ENCODE data around the gene CTNNA2. TPM values are rescaled to one million over a fixed set of nuclear protein-coding genes. Genes with fewer than 3 reads are reported as not detected.
"Not testable (repeated sequence)": the region's sequence is repeated elsewhere in the genome, so short reads cannot be mapped to it uniquely, and the experiment has no call there.

CTNNA2 gene
- total RNA-seq, 1 donor from 2014 or later: not detected

DNA sequence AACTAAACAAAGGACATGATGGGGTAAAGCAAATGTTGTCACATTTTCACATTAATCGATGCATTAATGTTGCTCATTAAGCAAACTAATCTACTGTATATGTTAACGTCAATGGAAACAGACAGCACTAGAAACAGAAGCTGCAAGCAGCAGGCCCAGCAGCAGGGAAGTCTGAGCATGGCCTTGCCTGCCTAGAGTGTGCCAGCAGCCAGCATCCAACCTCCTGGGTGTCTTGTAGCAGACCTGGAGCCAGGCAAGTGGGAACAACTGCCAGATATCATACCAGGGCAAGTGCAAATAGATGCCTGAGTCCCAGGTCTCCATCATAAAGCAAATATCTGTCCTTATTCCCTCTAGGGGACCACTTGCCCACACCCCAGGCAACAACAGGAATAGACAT, 472.7 kb downstream of the CTNNA2 start:
- no peak for ATAC-seq

DNA sequence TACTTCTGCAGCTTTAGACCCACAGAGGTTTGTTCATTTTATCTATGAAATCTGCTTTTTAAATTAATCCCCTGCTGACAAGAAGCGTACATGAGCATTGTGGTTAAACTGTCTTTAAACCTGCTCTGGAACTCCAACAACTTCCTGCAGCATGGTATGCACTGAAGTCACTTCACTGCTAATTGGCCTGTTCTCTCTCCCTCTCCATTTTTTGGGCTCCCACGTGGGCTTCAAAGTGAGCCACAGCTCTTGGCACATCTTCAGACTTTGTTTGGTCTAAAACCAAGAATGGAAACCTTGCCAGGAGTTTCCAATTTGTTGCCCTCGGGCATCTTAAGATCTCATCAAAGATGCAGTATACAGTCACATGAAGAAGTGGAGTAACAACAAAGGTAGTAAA, 480.3 kb downstream of the CTNNA2 start:
- ATAC-seq: no peak

DNA sequence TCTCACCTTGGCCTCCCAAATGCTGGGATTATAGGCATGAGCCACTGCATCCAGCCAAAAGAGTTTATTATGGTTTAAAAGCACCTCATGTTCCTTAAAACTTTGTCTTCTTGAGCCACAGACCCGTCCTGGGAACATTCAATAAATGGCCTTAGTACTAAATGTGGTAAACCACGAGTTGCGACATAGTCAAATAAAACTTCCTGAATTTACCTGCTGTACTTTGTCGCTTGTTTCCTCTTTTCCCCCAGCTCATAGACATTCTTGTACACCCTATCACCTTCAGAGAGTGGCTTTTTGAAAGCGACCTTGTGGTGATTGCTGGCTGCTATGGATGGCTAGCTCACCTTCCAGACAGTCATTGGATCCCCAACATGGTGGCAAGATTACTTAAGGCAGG, 481.3 kb downstream of the CTNNA2 start:
- ATAC-seq: no peak

DNA sequence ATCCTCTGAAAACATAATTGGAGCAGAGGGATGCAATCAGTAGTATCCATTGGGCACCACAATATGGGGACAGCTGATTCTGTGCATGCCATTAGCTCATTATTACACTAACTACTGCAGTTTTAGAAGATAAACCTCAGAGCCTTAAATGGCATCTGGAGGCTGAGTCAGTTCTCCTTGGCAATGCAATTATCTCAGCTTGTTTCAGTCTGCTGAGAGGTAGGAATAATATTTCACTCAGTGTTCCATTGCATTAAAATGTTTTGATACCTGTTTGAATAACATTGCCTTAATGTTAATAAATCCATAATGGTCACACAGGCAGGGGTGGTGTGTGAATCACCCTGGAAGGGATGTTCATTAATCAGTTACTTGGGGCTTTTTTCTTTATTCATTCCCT, 482.1 kb downstream of the CTNNA2 start:
- ATAC-seq: no peak

DNA sequence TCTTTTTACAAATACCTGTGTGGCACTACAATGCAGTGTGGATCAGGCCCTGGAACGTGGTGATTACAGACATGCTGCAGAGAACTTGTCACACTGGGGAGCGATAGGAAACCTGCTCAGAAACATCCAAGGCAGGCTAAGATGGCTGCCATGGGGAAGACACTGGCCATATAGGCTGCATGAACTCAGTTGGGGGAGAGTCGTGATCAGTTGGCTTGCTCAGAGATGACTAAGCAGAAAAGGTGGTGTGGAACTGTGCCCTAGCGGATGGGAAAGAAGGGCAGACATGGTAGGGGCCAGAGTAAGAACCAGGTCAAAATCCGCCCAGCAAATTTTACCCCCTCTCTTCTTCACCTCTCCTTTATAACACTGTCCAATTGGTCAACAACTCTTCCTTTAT, 483.9 kb downstream of the CTNNA2 start:
- no peak for ATAC-seq

DNA sequence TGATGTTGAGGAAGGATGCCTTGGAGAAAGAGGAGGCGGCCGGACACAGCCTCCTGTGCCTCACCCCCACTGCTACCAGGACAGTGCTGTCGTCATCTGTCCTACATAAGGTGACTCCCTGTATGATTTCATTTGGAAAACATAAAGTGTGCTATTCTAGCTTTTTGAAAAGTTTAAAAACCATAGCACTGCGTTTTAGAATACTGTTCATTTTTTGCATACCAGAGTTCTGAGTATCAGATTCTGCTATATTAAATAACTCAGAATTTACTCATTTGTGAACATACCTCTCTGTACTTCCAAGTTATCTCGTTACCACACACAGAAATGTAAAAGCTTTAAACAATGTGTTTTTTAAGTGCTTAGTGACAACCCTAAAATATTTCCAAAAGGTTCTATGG, 488.9 kb downstream of the CTNNA2 start:
- ATAC-seq: no peak

DNA sequence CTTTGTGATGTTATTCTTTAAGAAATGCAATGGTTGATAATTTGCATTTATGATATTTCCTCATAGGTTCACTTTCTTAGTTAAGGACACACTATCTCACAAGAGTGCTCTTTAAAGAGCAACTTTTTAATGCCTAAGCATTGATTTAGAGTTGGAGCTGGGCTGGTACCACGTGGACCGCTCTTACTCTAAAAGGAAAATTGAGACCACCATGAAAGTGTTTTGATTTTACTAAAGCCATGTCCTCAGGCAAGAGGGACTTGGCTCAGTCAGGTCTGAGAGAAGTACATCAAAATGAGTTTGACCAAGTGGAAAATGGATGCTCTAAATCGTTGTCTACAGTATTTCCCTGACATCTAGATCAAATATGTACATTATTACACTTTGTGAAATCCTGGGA, 489.3 kb downstream of the CTNNA2 start:
- no peak for ATAC-seq

DNA sequence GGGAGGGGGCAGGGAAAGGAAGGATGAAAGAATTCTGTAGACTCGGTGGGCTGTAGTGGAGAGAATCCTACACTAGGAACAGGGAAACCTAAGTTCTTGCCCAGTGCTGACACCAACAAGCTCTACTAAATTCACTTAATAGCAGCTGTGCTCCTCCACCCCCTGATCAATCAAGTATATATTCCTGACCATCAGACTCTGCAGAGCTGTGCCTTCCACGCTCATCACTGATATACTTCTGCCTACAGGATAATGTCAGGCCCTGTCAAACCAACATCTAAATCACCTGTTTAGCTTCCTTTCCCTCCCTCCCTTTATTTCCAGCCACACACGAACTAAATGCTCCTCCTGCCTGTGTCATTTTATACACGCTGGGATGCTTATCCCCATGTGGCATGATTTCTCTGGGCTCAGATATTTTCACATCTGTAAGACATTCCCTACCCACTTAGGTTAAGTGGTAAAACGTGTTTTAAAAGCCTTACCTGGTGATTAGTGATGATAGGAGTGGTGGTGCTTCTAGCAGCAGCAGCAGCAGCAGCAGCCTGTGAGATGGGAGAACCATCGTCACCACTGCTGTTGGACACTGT, 489.8 kb downstream of the CTNNA2 start:
- ATAC-seq: no peak

DNA sequence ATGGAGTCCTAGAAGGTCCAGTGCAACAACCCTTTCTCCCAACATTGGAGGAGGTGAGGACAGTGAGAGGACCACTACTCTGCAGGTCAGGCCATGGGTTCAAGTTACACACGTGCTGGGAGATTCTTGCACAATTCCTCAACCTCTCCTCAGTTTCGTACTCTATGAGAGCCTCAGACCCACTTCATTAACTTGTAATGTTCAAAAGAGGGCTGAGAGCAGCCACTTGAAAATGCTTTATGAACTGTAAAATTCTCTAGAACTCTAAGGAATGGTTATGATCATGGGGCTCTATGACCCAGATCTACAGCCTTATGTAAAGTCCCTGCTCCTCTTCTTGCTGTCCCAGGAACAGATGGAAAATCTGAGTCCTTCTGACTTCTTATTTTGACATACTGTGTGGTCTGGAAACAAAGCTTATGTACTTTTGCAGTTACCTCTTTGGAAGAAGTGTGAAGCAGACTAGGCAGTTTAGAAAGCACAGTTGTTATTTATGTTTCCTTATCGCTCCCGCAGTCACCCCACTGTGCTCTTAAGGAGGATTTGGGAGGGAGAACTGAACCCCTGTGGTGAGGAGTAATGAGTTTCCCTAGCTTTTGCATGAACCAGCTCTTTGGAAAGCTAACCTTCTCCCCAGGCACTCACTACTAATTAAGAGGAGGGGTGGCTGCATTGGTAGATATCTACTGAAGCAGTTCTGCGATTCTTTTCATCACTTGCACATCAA, 495.1 kb downstream of the CTNNA2 start:
- ATAC-seq: no peak

DNA sequence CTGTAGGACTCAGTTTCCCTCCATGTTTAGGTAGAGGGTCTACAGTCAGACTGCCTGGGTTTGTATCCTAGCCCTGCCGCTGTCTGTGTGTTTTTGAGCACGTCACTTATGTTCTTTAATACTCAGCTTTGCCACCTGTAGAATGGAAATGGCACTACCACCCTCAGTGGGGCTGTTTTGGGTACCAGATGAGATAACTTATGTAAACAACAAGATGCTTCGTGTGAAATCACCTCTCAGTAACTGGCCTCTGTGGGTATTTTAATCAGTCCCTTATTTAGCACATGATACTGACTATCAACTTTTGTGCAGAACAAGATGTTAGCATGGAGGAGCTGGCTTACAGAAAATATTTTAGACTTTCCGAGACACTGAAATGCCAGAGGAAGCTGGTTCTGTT, 495.7 kb downstream of the CTNNA2 start:
- ATAC-seq: no peak

DNA sequence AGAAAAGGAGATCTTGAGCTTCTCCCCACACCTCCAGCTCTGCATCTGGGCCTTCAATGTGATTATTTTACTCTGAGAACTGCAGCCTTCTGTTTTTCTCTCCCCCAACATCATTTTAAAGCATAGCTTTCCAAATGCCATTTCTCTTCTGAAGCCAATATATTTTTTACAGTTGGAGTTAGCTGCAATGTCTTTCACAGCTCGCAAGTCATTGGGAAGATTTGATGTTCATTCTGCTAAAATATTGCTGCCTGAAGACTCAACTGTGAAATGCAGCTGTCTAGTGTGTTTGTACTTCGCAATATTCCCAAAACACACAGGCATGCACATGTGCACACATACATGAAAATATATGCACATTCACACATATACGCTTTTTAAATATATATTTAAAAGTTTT, 496.4 kb downstream of the CTNNA2 start:
- ATAC-seq: no peak

DNA sequence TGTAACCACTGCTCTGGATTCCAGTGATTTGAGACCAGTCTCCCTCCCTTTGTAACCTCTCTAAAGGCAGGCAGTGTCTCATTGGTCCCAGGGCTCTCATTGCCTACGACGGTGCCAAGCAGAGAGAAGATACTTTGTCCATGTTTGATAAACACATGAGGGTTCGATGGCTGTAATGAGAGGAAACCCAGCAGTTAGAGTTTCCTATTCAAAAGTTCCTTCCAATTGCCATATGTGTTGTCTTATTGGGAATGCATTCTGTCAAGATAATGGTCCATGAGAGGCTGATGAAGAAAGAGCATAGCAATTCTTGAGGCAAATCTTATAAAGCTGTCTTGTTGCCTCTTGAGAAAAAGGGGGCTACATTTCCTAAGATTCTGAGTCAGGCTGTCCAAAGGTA, 499.2 kb downstream of the CTNNA2 start:
- ATAC-seq: no peak

DNA sequence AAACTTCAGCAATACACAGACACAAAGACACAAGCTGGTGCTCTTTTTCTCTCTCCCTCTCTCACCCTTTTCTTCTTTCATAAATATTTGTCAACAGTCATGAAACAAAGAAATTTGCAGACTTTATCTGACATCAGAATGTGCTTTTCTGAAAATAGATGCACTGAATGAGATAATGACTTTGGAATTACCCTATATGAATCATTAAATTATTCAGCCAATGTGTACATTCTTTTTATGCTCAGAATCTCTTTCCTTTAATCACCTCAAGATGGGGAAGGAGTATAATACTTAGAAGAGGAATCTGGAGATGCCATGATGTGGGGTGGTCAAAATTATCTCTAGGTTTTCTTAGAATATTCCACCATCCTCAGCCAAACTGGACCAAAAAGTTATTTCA, 501.8 kb downstream of the CTNNA2 start:
- ATAC-seq: no peak

DNA sequence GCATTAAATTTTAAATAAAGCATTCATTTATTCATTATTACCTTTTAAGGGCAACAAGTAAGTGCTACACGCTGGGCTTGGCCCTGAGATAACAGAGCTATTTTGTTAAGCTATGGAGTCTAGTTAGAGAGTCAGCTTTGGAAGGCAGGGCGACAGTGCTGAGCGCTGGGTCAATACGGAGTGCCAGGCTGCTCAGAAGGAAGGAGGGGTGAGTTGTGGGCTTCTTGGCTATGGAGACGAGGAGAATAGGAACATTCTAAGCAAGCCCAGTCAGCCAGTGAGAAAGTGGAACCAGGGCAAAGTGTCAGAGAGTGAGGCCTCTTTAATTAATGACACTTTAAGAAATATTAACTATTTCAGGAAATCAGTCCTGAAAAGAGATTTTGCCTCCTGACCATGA, 503.3 kb downstream of the CTNNA2 start:
- ATAC-seq: no peak

DNA sequence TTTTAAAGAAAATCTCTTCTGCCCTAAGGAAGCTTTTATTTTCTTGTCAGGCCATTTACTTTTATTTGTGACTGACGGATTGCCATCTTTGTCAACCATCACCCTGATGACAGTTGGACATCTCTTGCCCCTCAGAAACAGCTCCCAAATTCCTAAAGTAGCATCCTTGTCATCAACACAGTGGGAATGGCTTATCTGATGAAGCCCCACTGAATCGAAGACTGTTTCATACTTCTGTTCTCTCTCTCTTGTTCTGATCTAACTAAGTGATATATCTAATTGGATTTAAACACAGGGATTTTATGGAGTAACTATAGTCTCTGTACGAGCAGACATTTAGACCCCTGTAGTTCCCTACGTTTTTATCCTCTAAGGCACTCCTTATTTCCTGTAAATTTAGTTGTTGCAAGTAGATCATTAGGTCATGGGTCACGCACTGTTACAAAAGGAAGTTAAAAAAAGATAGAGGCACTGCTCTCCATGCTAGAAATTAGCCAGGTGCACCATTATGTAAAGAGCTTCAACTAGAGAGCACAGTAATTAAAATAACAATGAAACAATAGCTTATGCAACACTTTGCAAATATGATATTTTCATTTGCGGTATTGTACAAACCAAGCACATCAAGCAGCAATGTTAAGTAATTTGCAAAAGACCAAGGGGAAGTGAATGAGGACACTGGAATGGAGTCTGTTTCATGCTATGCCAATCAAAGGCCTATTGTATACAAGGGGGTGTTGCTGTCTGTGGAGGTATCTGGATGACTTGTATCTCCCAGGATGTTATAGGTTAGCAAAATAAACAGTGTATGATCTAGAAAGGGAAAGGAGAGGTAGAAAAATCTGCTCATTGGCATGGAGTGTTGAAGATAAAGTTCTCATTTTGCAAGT, 507.0 kb downstream of the CTNNA2 start:
- no peak for ATAC-seq

DNA sequence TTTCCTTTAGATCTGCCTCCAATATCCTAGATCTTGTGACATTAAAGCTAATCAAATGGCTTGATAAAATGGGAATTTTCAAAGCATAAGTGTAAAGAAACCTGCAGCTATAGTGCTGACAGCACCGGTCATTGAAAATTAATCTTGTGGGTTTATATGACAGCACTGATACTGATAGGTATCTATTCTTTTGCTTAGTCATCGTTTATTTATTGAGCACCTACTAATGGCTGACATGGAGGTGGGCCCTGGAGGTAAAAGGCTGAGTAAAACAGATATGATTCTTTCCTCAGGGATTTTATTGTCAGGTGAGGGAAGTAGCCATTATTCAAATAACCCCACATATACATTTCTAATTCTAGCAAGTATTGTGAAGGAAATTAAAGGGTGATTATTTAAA, 509.2 kb downstream of the CTNNA2 start:
- ATAC-seq: no peak

DNA sequence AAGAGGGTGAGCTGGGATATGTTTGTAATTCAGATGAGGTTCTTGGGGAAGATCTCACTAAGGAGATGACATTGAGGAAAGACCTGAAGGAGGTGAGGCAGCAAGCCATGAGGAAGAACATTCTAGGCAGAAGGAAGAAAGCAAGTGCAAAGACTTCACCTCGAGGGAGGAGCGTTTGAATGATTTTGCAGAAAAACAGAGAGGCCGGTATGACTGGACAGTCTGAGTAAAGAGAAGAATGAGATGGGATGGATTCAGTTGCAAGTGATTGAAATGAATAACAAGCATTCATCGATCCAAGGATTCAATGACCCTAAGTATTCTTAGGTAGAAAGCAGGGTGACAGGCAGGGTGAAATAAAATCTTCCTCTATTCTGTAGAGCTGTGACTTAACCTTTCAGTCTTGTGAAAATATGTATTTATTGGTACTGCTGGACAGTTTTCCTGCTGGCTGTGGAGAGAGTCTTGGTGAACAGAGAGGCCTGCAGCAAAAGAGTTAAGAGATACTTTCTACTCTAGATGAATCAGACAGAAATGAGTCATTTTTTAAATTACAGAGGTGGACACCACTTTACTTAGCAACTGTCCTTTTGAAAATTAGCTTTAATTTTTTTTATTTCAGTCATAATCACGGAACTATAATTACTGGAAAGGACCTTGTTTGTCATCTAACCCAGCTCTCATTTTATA, 513.3 kb downstream of the CTNNA2 start:
- ATAC-seq: no peak

DNA sequence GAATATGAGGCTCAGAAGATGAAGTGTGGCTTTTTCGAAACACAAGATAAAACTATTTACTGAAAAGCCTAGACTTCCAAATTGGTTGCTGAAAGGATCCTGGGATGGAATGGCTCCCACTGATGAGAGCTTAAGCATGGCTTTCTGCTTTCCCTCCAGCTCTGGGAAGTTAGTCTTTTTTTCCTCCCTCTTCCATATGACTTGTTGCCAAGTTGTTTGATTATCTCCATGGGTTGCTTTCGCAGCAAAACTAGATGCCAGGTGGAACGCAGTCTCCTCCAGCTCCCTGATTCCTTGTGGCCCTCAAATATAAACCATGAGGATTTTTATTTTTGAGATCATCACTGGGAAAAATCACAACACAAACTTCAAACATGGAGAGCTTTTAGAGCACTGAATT, 515.2 kb downstream of the CTNNA2 start:
- ATAC-seq: no peak

DNA sequence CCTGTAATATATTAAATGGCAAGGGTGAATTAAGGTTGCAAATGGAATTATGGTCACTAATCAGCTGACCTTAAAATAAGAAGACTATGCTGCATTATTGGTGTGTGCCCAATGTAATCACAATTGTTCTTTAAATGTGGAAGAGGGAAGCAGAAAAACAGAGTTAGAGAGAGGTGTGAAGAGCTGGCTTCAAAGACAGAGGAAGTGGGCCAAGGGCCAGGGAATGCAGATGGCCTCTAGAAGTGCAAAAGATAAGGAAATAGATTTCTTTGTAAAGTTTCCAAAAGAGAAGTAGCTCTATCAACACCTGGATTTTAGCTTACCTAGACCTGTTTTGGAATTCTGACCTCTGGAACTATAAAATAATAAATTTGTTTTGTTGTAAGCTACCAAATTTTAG, 515.7 kb downstream of the CTNNA2 start:
- no peak for ATAC-seq

DNA sequence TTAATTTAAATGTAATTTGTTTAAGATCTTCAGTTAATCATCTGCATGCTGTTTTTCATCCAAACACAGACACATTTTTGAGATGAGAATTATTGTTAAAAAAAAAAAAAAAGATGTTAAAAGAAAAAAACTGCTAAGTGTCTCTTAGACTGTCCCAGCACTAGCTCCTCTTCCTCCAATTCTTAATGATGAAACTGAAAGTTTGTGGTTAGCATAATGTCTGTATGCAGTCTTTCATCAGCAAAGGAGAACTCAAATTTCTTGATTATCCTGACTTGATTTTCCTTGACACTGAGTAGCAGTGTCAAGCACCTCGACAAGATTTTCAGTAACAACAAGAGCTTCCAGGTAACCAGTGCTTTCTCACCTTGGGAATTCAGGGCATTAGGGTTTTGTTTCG, 517.3 kb downstream of the CTNNA2 start:
- no peak for ATAC-seq

DNA sequence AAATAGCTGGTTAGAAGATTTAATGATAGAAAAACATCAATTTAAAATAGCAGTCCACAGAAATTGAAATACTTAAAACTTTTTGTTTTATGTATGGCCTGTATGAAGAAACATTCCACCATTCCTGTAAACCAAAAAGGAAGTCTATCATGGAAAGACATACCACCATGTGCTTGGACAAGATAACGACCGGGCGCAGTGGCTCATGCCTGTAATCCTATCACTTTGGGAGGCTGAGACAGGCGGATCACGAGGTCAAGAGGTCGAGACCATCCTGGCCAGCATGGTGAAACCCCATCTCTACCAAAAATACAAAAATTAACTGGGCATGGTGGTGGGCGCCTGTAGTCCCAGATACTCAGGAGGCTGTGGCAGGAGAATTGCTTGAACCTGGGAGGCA, 519.8 kb downstream of the CTNNA2 start:
- ATAC-seq: not testable (repeated sequence)

DNA sequence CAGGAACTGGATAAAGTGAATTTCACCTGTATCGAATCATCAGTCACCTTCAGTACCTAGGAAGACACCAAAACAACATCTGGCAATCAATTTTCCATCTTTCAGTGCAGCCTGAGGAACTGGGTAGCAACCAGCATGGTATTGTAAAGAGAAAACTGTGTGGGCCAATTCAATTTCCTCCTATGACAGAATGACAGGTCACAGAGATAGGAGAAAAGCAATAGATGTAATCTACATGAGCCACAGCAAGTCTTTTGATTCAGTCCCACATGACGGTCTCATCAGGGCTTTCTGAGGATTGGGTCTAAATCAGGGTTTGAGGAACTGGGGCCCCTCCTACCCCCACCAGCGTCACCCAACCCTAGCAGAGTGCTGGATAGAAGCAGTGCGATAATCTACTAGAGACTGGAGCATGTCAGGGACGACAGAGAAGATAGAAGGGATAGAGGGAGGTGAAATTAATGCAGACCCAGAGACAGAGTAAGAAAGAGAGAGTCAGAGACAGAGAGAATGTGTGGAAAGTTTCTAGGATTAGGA, 523.0 kb downstream of the CTNNA2 start:
- no peak for ATAC-seq

DNA sequence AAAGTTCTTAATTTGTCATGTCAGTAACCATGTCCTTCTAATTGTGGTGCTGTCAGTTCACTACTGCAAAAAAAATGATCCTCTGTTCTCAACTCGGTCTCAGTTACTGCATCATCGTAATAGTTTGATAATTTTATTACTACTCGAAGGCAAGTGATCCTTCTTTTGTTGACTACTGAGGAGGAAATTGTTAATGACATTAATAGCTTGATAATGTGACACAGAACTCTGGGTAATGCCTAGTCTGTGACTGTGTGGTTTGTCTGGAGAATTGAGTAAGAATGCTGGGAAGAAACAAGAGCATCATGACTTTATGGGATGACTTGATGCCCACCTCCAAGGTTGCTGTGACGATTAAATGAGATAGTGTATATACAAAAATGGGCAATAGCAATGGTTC, 524.5 kb downstream of the CTNNA2 start:
- ATAC-seq: no peak
